Measurements from ENCODE around the gene NLRX1.

Gene NLRX1

GRCh38 chr11:119229288-119229672 is 60.8 kb downstream of the NLRX1 start:
- no peak for TF ChIP-seq CTCF (conservative IDR thresholded peaks at IDR 0.05; ENCODE audit: low read depth, low read length)
- DNase-seq (ENCODE audit: low read depth): no peak
- no peak overlapping the region for H3K4me3 ChIP-seq (ENCODE audit: low read depth, low read length)

GRCh38 chr11:119229741-119230140 is 61.2 kb downstream of the NLRX1 start:
- DNase-seq (ENCODE audit: low read depth): no peak
- TF ChIP-seq CTCF (conservative IDR thresholded peaks at IDR 0.05; ENCODE audit: low read depth, low read length): no peak
- H3K4me3 ChIP-seq (ENCODE audit: low read depth, low read length): no peak overlapping the region
